ENCODE measurements around the gene E2F3. TPM values are rescaled to one million over a fixed set of nuclear protein-coding genes. Genes with fewer than 3 reads are reported as not detected.
A peak's percentile ranks its signal among the peaks of the same experiment; 100 is the strongest.
"Not testable (repeated sequence)": the region's sequence is repeated elsewhere in the genome, so short reads cannot be mapped to it uniquely, and the experiment has no call there.

Gene E2F3
- total RNA-seq, 1 donor from 2014 or later = 27.4 TPM

- no peaks in the 10 kb centered on the region for H3K36me3 ChIP-seq (ENCODE audit: insufficient read depth, low read length)
- H3K36me3 Mint-ChIP-seq (ENCODE audit: low read depth, unreplicated experiment) = no peaks in the 10 kb centered on the region
- DNase-seq (ENCODE audit: low read depth) (no peak), FAIRE-seq (no peak)
- no peaks in the 10 kb centered on the region for H3K9me3 ChIP-seq (ENCODE audit: insufficient read depth, low read depth, low read length)
- no peak overlapping the region for H3K27ac ChIP-seq (ENCODE audit: low read depth, low read length)
- no peaks in the 10 kb centered on the region for H3K27me3 ChIP-seq (ENCODE audit: insufficient read depth, low read length)
- H3K9ac ChIP-seq (ENCODE audit: low read length) = no peak overlapping the region
- H3K4me1 ChIP-seq (ENCODE audit: insufficient read depth, low read length) = peaks cover 2% of the 10 kb centered on the region
- no peak overlapping the region for H3K4me2 ChIP-seq (ENCODE audit: low read length)
- TF ChIP-seq EZH2 (IDR thresholded peaks at IDR 0.05; ENCODE audit: insufficient read depth, low read length) = no peak
- TF ChIP-seq CTCF (IDR thresholded peaks at IDR 0.05; ENCODE audit: insufficient read depth, low read depth, low read length) = no peak
- H2AFZ ChIP-seq (ENCODE audit: low read depth, low read length) = no peak overlapping the region
- H4K20me1 ChIP-seq (ENCODE audit: insufficient read depth, low read length) = no peaks in the 10 kb centered on the region
- H3K4me3 ChIP-seq (ENCODE audit: insufficient read depth, low read depth, low read length) = no peak overlapping the region
- no peaks in the 10 kb centered on the region for H3K27me3 Mint-ChIP-seq (ENCODE audit: low read depth, unreplicated experiment)
- no peak overlapping the region for H3K27ac Mint-ChIP-seq (ENCODE audit: unreplicated experiment)
- peaks cover 2% of the 10 kb centered on the region for H3K9me3 Mint-ChIP-seq (ENCODE audit: unreplicated experiment)
- no peak overlapping the region for H3K4me3 Mint-ChIP-seq (ENCODE audit: unreplicated experiment)
- H3K79me2 ChIP-seq (ENCODE audit: insufficient read depth, low read length) = no peaks in the 10 kb centered on the region
- peaks cover 12% of the 10 kb centered on the region for H3K4me1 Mint-ChIP-seq (ENCODE audit: low read depth, unreplicated experiment)
Measured at GRCh38 chr6:20511852-20512251, 110.2 kb downstream of the E2F3 start.

GRCh38 chr6:20525208-20525607, 123.5 kb downstream of the E2F3 start:
- not testable (repeated sequence) for H2AFZ ChIP-seq (ENCODE audit: low read depth, low read length)

DNA sequence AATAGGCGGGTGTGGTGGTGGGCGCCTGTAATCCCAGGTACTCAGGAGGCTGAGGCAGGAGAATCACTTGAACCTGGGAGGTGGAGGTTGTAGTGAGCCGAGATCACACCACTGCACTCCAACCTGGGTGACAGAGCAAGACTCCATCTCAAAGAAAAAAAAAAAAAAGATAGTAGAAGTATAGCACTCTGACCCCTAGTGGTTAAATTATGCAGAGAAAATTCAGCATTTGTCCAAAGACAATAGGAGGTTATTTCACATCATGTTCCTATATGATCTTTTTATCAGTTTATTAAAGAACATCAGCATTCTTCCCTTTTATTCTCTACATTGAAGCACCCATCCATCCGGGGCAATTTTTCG, 127.4 kb downstream of the E2F3 start:
- H3K4me2 ChIP-seq (ENCODE audit: low read length); H3K4me1 ChIP-seq (ENCODE audit: insufficient read depth, low read length); H3K27ac Mint-ChIP-seq (ENCODE audit: unreplicated experiment); H2AFZ ChIP-seq (ENCODE audit: low read depth, low read length); H3K36me3 Mint-ChIP-seq (ENCODE audit: low read depth, unreplicated experiment); H3K4me3 Mint-ChIP-seq (ENCODE audit: unreplicated experiment); H3K9ac ChIP-seq (ENCODE audit: low read length); H4K20me1 ChIP-seq (ENCODE audit: insufficient read depth, low read length); H3K27me3 ChIP-seq (ENCODE audit: insufficient read depth, low read length); H3K9me3 Mint-ChIP-seq (ENCODE audit: unreplicated experiment); H3K79me2 ChIP-seq (ENCODE audit: insufficient read depth, low read length); H3K27ac ChIP-seq (ENCODE audit: low read depth, low read length); DNase-seq (ENCODE audit: low read depth); H3K9me3 ChIP-seq (ENCODE audit: insufficient read depth, low read depth, low read length); H3K4me3 ChIP-seq (ENCODE audit: insufficient read depth, low read depth, low read length); FAIRE-seq; H3K4me1 Mint-ChIP-seq (ENCODE audit: low read depth, unreplicated experiment); H3K27me3 Mint-ChIP-seq (ENCODE audit: low read depth, unreplicated experiment); H3K36me3 ChIP-seq (ENCODE audit: insufficient read depth, low read length): not testable (repeated sequence)
- TF ChIP-seq CTCF (IDR thresholded peaks at IDR 0.05; ENCODE audit: insufficient read depth, low read depth, low read length) = peak; percentile 37

More at GRCh38 chr6:20525208-20525607, 123.5 kb downstream of the E2F3 start:
- H3K27ac ChIP-seq (ENCODE audit: low read depth, low read length); H3K4me2 ChIP-seq (ENCODE audit: low read length); H3K27ac Mint-ChIP-seq (ENCODE audit: unreplicated experiment); H3K4me3 ChIP-seq (ENCODE audit: insufficient read depth, low read depth, low read length); FAIRE-seq; H3K27me3 ChIP-seq (ENCODE audit: insufficient read depth, low read length); H3K4me1 ChIP-seq (ENCODE audit: insufficient read depth, low read length); H3K9me3 ChIP-seq (ENCODE audit: insufficient read depth, low read depth, low read length); H3K36me3 ChIP-seq (ENCODE audit: insufficient read depth, low read length); H4K20me1 ChIP-seq (ENCODE audit: insufficient read depth, low read length); H3K79me2 ChIP-seq (ENCODE audit: insufficient read depth, low read length); H3K9me3 Mint-ChIP-seq (ENCODE audit: unreplicated experiment); H3K27me3 Mint-ChIP-seq (ENCODE audit: low read depth, unreplicated experiment); H3K36me3 Mint-ChIP-seq (ENCODE audit: low read depth, unreplicated experiment); H3K4me1 Mint-ChIP-seq (ENCODE audit: low read depth, unreplicated experiment); DNase-seq (ENCODE audit: low read depth); H3K4me3 Mint-ChIP-seq (ENCODE audit: unreplicated experiment); H3K9ac ChIP-seq (ENCODE audit: low read length): not testable (repeated sequence)

Data from astrocyte (in vitro differentiated cells and primary cell).